OCI-LY3 (cell line): ENCODE results near the gene TLK1.

Experiments
- EZH2phosphoT487 ChIP-seq: fragments of 200-600 bp; shearing (Covaris generic); IDR thresholded peaks from 2 replicates; pipeline ENCODE4 v1.6.1; 2018; ENCODE audit warnings: antibody characterized with exemption, mixed run types, low read depth
- TF ChIP-seq, protein P1 (sequence below): fragments of 200-600, 300-600 bp; sonication (generic); IDR thresholded peaks from 2 replicates; pipeline ENCODE4 v1.5.1; 2014; ENCODE audit warnings: antibody characterized with exemption, low read length, low read depth

DNA sequence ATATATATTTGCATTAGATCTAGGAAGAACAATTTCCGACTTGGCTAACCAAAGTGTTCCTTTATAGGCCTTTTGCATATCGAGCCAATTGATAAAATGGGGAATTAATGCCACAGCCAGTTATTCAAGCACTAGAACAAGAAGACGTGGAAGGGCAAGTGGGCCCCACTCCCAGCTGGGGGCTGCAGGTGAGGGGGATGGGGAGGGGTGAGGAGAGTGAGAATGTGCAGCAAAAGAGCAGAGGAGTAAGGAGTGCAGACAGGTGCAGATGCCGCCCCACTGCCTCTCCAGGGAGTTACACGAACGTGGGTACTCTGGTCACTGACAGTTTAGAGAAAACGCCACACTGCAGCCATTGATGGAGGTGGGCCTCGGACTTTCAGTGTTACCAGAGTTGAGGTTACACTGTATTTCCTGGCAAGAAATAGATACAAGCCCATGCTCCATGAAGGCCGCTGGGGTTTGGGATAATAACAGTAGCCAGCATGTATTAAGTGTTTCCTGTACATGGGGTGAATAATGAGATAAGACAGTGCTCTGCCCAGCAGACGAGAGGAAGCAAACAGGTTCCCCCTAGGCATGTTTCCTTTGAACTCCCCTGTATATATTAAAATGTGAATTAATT lies 190.7 kb downstream of the TLK1 start:
- TF ChIP-seq, protein P1, sequence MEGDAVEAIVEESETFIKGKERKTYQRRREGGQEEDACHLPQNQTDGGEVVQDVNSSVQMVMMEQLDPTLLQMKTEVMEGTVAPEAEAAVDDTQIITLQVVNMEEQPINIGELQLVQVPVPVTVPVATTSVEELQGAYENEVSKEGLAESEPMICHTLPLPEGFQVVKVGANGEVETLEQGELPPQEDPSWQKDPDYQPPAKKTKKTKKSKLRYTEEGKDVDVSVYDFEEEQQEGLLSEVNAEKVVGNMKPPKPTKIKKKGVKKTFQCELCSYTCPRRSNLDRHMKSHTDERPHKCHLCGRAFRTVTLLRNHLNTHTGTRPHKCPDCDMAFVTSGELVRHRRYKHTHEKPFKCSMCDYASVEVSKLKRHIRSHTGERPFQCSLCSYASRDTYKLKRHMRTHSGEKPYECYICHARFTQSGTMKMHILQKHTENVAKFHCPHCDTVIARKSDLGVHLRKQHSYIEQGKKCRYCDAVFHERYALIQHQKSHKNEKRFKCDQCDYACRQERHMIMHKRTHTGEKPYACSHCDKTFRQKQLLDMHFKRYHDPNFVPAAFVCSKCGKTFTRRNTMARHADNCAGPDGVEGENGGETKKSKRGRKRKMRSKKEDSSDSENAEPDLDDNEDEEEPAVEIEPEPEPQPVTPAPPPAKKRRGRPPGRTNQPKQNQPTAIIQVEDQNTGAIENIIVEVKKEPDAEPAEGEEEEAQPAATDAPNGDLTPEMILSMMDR: no peak
- TF ChIP-seq EZH2phosphoT487: no peak
